Thyroid gland (tissue), 4 donors: ENCODE data around the gene APOF. TPM values are rescaled to one million over a fixed set of nuclear protein-coding genes. Genes with fewer than 3 reads are reported as not detected.
"Not testable (repeated sequence)": the region's sequence is repeated elsewhere in the genome, so short reads cannot be mapped to it uniquely, and the experiment has no call there.

Experiments
- DNase-seq, 2 donors: peaks; one replicate each; pipeline ENCODE4 v3.0.0-alpha.2; 2019
- H3K27ac ChIP-seq, 3 donors: fragments of 200-600 bp; sonication (generic); 1 replicate in 2 of 3; 2 replicates in 1 of 3; pipeline ENCODE4 v1.5.1; 2016 to 2019; ENCODE audit warnings: mild to moderate bottlenecking in 1 of 3, moderate library complexity in 1 of 3
- H3K27me3 ChIP-seq: fragments of 200-600 bp; sonication (generic); one replicate; pipeline ENCODE4 v1.5.1; 2019
- H3K36me3 ChIP-seq, 2 donors: fragments of 200-600 bp; sonication (generic); one replicate each; pipeline ENCODE4 v1.5.1; 2016 to 2019
- H3K4me1 ChIP-seq, 2 donors: fragments of 200-600 bp; sonication (generic); one replicate each; pipeline ENCODE4 v1.5.1; 2017 to 2019
- H3K4me3 ChIP-seq, 3 donors: fragments of 200-600 bp; sonication (generic); replicated peaks in 1 of 3; 1 replicate in 2 of 3; 2 replicates in 1 of 3; pipeline ENCODE4 v1.5.1; 2016; ENCODE audit warnings: mild to moderate bottlenecking in 1 of 3
- H3K9me3 ChIP-seq: fragments of 200-600 bp; sonication (generic); one replicate; pipeline ENCODE4 v1.5.1; 2017
- POLR2A ChIP-seq, 2 donors: fragments of 450-650 bp; IDR thresholded peaks; one replicate each; pipeline ENCODE4 v1.6.1; 2017; ENCODE audit warnings: antibody characterized with exemption in 2 of 2, mild to moderate bottlenecking in 2 of 2, moderate library complexity in 1 of 2
- WGBS, 2 donors: methylation state at CpG; one replicate each; pipeline ENCODE4 v1.1.5; 2017; 5-methylcytosine and 5-hydroxymethylcytosine counted together
- intact Hi-C: fragments of 100-400 bp; cut with DNase I; formaldehyde crosslinking; loops from one replicate; pipeline ENCODE4 v1.15.1; 2023
- total RNA-seq, 4 donors: library from RNA; depleted of rRNA; stranded (reverse); fragments of >200 nt; gene quantifications; one replicate each; pipeline ENCODE4 v1.2.3, GENCODE V29; 2016
- TF ChIP-seq, protein P1 (sequence below), 6 experiments: fragments of 200-600 bp in 3 of 6; fragments of 450-650 bp in 3 of 6; sonication (generic) in 3 of 6; IDR thresholded peaks; one replicate each; pipeline ENCODE4 v1.5.1; 2016 to 2019; ENCODE audit warnings: antibody characterized with exemption in 6 of 6, mild to moderate bottlenecking in 2 of 6, inconsistent platforms in 1 of 6, moderate library complexity in 1 of 6

Gene APOF
- total RNA-seq, 4 donors from 2014 or later = not detected

DNA sequence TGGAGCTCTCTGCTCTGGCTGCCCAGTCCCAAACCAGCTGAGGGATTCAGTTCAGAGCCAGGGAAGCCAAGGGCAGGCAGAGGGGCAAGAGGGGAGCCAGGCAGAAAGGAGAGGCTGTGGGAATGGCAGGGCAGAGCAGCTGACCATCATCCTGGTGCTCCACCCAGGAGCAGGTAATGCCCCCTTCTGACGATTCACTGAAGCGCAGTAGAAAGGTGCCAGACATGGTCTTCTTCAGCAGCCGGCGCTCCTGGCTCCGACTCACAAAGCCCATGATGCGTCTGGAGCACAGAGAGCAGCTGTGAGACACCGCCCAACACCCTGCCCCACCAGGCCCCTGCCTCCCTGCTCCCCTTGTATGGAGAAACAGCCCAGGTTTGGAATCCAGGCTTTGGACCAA, 16.0 kb downstream of the APOF start:
- no peak for TF ChIP-seq POLR2A (IDR thresholded peaks at IDR 0.05)
- TF ChIP-seq, protein P1, sequence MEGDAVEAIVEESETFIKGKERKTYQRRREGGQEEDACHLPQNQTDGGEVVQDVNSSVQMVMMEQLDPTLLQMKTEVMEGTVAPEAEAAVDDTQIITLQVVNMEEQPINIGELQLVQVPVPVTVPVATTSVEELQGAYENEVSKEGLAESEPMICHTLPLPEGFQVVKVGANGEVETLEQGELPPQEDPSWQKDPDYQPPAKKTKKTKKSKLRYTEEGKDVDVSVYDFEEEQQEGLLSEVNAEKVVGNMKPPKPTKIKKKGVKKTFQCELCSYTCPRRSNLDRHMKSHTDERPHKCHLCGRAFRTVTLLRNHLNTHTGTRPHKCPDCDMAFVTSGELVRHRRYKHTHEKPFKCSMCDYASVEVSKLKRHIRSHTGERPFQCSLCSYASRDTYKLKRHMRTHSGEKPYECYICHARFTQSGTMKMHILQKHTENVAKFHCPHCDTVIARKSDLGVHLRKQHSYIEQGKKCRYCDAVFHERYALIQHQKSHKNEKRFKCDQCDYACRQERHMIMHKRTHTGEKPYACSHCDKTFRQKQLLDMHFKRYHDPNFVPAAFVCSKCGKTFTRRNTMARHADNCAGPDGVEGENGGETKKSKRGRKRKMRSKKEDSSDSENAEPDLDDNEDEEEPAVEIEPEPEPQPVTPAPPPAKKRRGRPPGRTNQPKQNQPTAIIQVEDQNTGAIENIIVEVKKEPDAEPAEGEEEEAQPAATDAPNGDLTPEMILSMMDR (IDR thresholded peaks at IDR 0.05) = no peak
- no peak overlapping the region for H3K27ac ChIP-seq
- no peaks in the 10 kb centered on the region for H3K9me3 ChIP-seq
- DNase-seq = no peak
- no peaks in the 10 kb centered on the region for H3K4me1 ChIP-seq
- no peaks in the 10 kb centered on the region for H3K27me3 ChIP-seq
- intact Hi-C loops = no loop called here
- H3K36me3 ChIP-seq = peaks cover 71 to 78% of the 10 kb centered on the region in 2 donors
- H3K4me3 ChIP-seq = no peak overlapping the region
- 83 to 100% methylated on average over 3 to 7 of the region's 7 CpGs for WGBS, 2 donors

DNA sequence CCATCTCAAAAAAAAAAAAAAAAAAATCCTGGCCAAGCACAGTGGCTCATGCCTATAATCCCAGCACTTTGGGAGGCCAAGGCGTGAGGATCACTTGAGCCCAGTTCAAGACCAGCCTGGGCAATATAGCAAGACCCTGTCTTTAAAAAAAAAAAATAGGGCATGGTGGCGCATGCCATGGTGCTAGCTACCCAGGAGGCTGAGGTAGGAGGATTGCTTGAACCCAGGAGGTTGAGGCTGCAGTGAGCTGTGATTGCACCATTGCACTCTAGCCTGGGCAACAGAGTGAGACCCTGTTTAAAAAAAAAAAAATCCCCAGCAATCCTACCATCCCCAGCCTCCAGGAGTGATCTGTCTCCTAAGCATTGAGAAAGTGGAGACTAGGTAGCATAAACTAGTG, 20.4 kb downstream of the APOF start:
- H3K36me3 ChIP-seq = peaks cover 36% of the 10 kb centered on the region in 2 donors
- H3K27me3 ChIP-seq, H3K9me3 ChIP-seq: not testable (repeated sequence)

DNA sequence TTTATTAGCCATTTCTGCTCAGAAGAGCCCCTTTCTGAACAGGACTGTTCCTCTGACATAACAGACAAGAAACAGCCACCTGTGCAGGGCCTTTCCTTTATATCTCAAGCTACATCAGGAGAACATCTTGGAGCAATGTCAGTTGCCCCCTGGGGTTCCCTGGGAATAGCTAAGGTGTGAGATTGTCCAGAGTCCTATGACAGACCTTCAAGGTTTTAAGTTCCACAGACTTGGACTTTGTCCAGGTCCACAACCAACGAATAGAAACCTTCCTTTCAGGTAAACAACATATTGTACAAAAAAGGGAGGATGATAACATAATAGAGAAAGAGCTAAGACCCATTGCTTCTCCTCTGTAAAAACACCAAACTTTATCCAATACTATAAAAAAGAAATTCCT, 21.0 kb downstream of the APOF start:
- no peak overlapping the region for H3K27ac ChIP-seq
- DNase-seq = no peak
- no peaks in the 10 kb centered on the region for H3K27me3 ChIP-seq
- TF ChIP-seq, protein P1 (IDR thresholded peaks at IDR 0.05) = no peak
- no peak for TF ChIP-seq POLR2A (IDR thresholded peaks at IDR 0.05)
- H3K9me3 ChIP-seq = no peaks in the 10 kb centered on the region
- WGBS, 2 donors = 41 to 60% methylated on average over 1 of the region's 1 CpG
- H3K4me1 ChIP-seq = no peaks in the 10 kb centered on the region
- intact Hi-C loops = no loop called here
- peaks cover 29 to 30% of the 10 kb centered on the region in 2 donors for H3K36me3 ChIP-seq
- no peak overlapping the region for H3K4me3 ChIP-seq

More for the DNA sequence above, 20.4 kb downstream of the APOF start:
- DNase-seq, H3K27ac ChIP-seq, intact Hi-C loops, H3K4me3 ChIP-seq, H3K4me1 ChIP-seq: not testable (repeated sequence)
- 100% methylated on average over 2 of the region's 2 CpGs for WGBS, 2 donors

DNA sequence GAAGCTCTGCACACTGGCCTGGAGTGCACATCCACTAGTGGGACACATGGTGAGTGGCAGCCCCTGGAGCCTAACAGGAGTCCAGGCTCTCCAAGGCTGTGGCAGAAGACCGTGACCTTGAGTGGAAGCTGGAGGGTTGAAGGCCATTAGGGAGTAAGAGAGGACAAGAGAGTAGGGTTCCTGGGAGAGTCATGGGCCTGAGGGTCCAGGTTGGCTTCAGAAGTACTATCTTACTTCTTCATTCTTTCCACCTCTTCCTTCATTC, 23.6 kb downstream of the APOF start:
- WGBS, 2 donors = 77 to 88% methylated on average over 1 of the region's 1 CpG
- DNase-seq = no peak
- no peaks in the 10 kb centered on the region for H3K9me3 ChIP-seq
- TF ChIP-seq, protein P1 (IDR thresholded peaks at IDR 0.05) = no peak
- TF ChIP-seq POLR2A (IDR thresholded peaks at IDR 0.05) = no peak
- H3K4me1 ChIP-seq = peaks cover 0 to 6% of the 10 kb centered on the region in 2 donors
- H3K27ac ChIP-seq = no peak overlapping the region
- no peaks in the 10 kb centered on the region for H3K27me3 ChIP-seq
- peaks cover 16 to 17% of the 10 kb centered on the region in 2 donors for H3K36me3 ChIP-seq
- intact Hi-C loops = loop anchor here (10.0 kb wide), 1 partner anchor 126 kb away; the partner anchor contains the start of gene SPRYD4
- H3K4me3 ChIP-seq = no peak overlapping the region

DNA sequence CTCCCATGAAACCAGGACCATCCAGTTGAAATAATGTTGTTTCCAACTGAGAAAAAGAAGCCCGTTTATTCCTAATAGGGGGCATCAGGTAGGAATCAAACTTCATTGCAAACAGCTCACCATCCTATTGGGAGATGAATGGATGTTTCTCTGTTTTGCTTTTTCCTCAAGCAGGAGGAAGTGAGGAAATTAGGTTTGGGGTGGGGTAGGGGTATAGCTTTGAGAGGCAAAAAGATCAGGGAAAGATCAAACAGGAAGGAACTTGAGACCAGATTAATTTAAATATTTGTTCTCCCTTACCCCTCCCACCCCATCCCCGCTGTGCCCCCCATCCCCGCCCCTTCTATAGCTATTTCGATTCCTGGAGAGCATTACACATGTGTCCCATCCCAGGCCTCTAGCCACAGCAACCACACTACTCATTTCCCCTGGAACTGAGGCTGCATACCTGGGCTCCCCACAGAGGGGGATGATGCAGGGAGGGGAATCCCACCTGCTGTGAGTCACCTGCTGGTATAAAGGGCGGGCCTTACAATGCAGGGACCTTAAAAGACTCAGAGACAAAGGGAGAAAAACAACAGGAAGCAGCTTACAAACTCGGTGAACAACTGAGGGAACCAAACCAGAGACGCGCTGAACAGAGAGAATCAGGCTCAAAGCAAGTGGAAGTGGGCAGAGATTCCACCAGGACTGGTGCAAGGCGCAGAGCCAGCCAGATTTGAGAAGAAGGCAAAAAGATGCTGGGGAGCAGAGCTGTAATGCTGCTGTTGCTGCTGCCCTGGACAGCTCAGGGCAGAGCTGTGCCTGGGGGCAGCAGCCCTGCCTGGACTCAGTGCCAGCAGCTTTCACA, 24.1 kb downstream of the APOF start, which contains the start of gene IL23A:
Gene IL23A (plus strand): TSS at position 577 of the 850 bp plus-strand sequence. CDS start 161 bp downstream, at position 738.
- no peak within 1 kb of the TSS for H3K27ac ChIP-seq
- H3K9me3 ChIP-seq = no peaks in the 10 kb centered on the region
- H3K4me3 ChIP-seq = no peak within 1 kb of the TSS
- TF ChIP-seq, protein P1 (IDR thresholded peaks at IDR 0.05) = no peak
- TF ChIP-seq POLR2A (IDR thresholded peaks at IDR 0.05) = no peak
- peaks cover 10 to 12% of the 10 kb centered on the region in 2 donors for H3K36me3 ChIP-seq
- DNase-seq = no peak
- no peaks in the 10 kb centered on the region for H3K27me3 ChIP-seq
- H3K4me1 ChIP-seq = peaks cover 0 to 6% of the 10 kb centered on the region in 2 donors
- intact Hi-C loops = loop anchor here (10.0 kb wide), 1 partner anchor 126 kb away; the partner anchor contains the start of gene SPRYD4
- 33 to 41% methylated on average over 9 of the region's 9 CpGs for WGBS, 2 donors
